Measurements from ENCODE around the gene PRDX6.
"Not testable (repeated sequence)": the region's sequence is repeated elsewhere in the genome, so short reads cannot be mapped to it uniquely, and the experiment has no call there.

PRDX6 gene

DNA sequence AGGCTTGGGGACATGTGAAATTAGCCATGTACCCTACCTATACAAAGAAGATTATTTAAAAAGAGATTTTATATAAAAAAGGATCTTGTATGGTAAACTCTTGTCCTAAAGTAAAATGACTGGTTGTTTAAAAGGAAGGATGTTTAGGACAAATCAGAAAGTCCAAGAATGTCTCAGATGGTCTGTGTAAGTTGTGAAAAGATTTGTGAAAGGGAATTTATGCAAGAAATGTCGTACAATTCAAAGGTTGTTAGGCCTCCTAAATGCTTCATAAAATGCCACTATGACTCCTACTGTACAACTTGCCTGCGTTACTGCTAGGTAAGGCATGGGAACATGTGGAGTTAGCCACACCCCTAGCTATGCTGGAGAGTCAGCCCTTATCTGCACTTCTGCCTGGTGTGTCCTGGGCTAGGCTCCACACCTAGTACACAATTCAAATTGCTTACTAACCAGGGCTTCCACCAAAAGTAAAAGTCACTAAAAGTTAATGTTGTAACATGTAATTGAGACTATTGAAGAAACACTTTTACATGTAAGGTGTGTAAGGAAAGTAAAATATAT, 19.7 kb downstream of the PRDX6 start:
- no peak for DNase-seq (ENCODE audit: low read depth)

DNA sequence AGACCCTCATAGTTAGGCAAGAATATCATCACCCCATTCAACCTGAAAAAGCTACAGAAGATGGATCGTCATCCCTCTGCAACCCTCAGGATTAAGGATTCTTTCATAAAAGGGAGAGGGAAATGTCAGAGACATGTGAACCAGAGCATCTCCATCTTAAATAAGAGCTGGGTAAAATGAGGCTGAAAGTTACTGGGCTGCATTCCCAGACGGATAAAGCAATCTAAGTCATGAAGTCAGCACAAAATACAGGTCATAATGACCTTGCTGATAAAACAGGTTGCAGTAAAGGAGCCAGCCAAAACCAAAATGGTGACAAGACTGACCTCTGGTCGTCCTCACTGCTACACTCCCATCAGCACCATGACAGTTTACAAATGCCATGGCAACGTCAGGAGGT, 22.6 kb downstream of the PRDX6 start:
- DNase-seq (ENCODE audit: low read depth), result no peak

DNA sequence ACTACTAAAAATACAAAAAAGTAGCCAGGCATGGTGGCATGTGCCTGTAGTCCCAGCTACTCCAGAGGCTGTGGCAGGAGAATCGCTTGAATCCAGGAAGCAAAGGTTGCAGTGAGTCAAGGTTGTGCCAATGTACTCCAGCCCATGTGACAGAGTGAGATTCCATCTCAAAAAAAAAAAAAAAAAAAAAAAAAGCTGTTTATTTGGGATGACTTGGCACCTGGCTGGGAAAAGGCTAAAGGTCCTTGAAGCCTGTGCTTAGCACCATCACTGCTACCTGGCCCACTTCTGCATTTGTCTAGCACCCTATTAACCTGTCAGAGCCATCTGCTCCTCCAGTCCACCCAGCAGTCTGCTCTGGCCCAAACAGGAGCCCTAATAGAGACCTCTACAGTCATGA, 25.0 kb downstream of the PRDX6 start:
- no peak for DNase-seq (ENCODE audit: low read depth)

DNA sequence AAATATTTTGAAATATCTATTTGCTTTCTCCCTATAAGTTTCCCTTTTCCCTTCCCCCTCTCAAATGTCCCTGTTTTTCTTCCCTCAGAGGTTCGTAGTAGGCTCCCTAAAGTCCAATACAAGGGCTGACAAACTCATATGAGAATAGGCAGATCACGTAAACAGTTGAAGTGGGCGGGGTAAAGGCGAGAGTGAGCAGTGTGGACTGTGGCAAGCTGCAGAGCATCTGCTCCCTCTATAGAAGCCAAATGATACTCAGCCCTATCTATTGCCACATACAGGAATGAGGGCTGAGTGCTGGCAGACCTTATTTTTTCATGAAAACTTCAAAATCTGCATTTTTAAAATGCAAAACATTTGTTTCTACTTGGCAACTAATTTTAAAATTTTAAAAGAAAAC, 26.3 kb downstream of the PRDX6 start:
- peak; percentile 38 for DNase-seq (ENCODE audit: low read depth)

DNA sequence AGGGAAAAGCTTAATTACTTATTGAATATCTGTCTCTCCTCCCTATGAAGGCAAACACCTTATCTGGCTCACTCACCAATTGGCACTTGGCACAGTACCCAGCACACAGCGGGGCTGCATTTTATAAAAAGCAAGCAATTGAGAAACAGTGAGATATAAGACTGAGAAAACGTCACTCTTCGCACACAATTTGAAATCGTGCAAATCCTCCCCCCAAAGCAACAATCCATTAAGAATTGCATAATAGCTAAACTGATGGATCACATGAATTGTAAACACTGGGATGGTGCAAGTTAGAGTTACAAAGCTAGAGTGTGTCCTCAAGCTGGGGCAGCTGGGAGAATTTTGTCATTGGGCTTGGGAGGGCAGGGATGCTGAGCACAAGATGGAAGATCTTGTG, 27.1 kb downstream of the PRDX6 start:
- no peak for DNase-seq (ENCODE audit: low read depth)

DNA sequence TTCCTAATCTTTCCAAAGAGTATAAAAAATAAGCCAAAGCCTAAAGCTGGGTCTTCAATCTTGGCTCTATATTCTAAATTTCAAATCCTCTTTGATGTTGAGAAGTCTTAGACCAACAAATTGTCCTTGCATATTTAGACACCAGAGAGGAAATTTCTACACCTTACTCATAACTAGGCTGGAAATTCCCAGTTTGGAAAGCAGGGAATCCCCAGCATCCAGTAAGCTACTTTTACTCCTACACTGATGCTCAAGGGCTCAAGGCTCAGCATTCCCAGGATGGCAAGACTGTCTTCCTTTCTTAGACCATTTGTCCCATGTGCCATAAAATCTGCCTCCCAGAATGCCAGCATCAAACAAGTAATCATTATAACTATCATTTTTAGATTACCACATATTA, 28.3 kb downstream of the PRDX6 start:
- no peak for DNase-seq (ENCODE audit: low read depth)

DNA sequence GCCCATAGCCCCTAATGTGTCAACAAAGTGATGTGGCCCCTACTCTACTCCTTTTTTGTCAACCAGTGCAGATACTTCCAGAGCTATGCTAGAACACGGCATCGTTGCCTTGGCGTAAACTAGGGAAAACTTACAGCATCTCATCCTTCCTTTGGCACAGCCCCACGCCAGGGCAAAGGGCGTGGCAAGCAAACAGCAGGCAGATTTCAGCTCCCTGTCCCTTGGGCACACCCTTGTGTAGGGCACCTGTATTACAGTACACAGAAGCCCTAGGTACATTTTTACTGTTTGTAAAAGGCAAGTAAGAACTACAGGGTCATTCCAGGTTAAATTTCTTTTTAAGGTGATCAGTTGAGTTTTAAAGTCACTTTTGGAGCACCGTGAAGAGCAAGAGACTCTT, 29.3 kb downstream of the PRDX6 start:
- peak; percentile 15 for DNase-seq (ENCODE audit: low read depth)

DNA sequence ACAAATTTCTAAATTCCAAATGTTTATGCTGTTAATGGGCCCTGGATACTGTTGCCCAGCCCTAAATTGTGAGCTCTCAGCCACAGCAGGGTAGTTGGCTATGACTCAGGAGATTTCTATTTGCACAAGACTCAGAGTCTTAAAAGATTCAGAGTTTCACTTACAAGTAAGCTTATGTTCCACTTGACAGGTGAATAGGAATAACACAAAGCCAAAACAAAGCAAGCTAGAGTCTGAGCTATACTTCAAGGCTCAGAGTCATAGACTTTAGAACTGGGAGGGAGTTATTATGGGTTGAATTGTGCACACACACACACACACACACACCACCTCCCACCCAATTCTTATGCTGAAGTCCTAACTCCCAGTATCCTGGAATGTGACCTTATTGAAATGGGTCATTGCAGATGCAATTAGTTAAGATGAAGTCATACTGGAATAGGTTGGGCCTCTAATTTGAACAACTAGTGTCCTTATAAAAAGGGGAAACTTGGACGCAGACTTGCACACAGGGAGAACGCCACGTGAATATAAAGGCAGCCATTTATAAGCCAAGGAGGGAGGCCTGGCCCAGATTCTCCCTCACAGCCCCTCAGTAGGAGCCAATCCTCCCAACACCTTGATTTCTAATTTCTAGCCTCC, 30.2 kb downstream of the PRDX6 start:
- DNase-seq (ENCODE audit: low read depth), result peak; percentile 81

DNA sequence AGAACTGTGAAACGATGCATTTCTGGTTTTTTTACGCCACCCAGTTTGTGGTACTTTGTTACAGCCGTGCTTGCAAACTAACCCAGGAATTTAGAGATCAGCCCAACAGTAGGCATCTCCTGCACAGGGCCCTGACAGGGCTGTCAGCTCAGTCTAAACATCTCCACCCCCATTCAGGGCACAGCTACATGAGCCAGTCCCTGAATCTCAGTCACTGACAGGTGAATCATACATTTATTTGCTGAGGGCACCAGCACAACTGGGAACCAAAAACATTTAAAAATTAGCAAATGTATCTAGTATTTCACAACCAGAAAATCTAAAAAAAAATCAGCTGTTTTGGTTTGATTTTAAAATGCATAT, 30.7 kb downstream of the PRDX6 start:
- DNase-seq (ENCODE audit: low read depth), result peak; percentile 51

DNA sequence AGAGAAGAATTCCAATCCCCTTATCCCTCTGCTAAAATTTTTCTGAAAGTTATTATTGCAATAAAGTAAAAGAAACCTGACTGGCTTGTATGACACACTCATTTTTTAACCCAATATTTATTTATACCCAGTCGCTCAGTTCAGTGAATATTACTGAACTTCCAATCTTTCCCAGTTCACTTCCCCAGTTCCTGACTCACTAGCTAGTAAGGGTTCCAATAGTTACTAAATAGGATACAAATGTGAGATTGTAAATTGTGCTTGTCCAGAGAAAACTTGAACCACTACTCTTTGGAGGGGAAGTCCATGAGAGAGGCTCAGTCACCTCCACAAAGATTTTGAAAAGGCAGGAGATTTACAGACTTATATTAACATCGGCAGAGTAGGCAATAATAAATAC, 31.4 kb downstream of the PRDX6 start:
- peak; percentile 39 for DNase-seq (ENCODE audit: low read depth)

DNA sequence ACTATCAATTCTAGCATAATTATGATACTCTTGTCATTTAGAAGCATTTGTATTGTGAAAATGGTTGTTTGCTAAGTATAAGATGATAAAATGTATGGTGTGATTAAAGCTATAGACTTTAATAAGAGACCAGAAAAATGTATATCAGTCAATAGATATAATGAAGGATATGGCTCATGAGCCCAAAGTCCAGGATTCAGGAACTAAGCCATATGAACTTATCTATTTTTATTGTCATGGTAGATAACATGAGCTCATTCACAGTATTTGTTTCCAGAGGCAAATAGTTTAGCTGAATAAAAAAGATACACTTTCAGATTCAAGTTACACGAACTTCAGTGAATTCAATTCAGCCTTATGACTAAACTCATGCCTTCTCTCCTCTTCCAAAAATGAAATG, 32.7 kb downstream of the PRDX6 start:
- DNase-seq (ENCODE audit: low read depth), result no peak

DNA sequence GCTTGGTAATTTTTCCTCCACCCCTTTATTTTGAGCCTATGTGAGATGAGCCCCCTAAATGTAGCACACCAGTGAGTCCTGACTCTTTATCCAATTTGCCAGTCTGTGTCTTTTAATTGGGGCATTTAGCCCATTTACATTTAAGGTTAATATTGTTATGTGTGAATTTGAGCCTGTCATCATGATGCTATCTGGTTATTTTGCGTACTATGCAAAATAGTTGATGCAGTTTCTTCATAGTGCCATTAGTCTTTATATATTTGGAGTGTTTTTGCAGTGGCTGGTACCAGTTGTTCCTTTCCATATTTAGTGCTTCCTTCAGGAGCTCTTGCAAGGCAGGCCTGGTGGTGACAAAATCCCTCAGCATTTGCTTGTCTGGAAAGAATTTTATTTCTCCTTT, 37.4 kb downstream of the PRDX6 start:
- DNase-seq (ENCODE audit: low read depth), result not testable (repeated sequence)

DNA sequence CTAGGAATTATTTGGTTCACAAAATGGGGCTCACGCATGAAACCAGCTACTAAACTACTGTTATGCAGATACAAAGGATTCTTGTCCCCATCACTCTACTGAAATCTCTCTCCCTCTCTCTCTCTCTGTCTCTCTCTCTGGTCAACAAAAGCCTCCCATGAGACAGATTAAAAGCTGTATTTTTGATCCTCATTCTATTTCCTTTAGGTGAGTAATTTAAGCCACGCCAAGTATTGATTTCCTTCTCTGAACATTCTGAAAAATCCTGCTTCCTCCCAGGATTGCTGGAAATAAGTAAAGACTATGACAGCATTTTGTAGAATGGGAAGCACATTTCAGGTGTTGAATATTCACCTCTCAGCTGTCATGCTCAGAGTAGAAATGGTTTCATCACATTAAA, 43.7 kb downstream of the PRDX6 start:
- no peak for DNase-seq (ENCODE audit: low read depth)

DNA sequence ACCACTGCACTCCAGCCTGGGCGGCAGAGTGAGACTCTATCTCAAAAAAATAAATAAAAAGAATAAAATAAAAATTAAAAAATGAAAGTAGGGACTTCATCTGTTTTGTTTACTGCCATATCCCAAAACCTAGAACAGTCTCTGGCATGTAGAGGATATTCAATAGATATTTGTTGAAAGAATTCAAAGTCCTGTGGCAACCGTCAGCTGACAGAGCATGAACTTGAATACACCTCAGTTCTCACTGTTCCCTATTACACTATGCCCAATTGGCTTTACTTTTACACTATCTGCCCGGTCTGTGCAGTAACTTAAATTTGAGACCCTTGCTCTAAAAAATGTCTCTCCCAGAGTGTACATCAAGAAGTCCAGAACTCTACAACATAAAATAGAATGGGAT, 46.2 kb downstream of the PRDX6 start:
- DNase-seq (ENCODE audit: low read depth), result no peak

DNA sequence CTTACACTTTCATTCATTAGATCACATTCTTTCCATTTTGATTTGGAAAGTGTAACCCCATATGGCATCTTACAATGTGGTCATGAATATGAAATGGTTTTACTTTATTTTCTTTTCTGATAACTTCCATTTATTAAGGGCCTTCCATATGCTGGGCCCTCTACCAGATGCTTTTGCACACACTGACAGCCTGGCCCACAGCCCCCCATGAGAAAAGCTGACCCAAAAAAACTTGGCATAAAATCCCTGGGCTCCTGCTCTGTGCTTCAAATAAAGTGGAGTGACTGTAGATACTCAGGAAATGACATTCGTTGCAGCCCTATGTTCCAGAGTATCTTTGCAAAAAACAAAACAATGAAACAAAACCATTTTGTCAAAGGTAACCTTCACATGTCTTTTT, 48.8 kb downstream of the PRDX6 start:
- DNase-seq (ENCODE audit: low read depth), result no peak

DNA sequence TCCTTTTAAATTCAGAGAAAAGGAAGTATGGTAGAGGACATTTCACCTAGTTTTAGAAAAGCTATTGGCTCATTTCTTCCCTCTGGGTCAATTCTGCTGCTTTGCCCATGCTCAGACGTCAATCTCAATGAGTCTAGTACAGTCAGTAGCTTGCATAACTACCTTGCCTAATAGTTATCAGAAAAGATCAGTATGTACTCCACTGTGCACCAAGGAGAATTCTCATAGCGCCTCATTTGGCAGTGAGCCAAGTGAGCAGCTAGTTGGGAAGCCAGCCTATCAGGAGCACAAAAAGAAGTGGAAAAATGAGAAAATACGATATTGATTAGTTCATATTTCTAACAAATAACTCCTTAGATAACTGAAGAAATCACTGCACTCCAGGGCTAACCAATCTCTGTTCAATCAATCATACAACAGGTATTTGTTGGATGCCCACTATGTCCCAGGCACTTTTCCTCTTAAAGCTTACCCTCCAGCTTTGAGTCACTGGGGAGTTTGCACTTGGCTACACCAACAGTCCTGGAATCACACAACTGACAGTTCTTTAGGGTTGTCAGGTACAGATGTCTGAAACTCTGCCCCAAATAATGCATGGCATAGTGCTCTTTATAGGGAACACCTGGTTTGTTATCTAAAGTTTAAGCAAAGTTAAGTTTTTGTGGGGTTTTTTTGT, 50.2 kb downstream of the PRDX6 start:
- peak; percentile 16 for DNase-seq (ENCODE audit: low read depth)

DNA sequence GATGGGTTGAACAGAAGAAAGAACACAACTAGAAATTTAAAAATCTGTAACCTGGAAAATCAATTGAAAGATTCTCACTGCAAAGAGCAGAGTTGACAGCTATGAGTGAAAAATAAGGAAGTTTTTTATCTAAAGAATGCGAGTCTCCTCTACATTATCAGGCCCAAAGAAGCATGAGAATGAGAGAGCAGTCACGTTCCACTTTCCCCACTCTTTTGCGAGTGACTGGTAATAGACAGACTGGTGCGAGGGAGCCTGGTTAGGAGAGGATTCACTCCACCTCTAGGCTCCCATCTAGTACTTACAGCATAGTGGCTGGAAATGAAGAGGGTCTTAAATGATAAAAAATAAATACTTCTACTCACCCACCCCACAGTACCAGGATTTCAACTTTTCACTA, 52.0 kb downstream of the PRDX6 start:
- no peak for DNase-seq (ENCODE audit: low read depth)

DNA sequence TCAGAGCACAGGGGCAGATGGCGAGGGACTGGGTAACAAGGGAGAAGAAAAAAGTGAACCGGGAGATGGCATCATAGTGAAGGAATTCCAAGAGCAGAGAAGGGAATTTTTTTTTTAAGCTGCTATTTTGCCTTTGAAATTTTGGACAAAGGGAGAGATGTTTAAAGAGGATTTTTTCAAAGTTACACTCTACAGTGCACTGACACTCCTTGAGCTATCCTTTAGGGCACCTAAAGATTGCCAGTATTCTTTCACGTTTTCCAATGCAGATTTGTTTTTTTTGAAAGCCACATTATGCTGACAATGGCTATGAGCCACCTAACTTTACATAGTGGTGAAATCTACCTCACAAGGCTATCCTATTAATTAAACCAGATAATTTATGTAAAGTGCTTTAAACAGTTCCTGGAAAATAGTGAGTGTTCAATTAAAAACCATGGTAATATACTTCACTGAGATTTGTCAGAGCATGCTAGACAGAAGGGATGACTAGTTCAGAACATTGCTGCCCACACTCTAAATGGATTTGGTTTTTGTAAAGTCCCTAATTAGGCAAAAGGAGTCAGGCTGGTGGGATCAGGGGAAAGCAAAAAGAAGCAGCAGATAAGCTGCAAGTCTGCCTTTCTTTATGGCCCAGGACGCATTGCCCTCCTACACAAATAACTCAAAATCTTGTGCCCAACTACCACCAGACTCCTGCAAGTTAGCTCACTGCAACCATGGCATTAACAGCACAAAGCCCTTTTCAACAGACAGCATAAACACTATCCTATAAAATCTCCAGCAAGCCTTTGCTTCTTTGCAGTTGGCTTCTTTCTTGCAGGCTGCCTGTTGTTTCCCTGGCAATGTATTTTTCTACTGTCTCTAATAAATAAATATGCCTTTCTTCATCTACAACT, 53.9 kb downstream of the PRDX6 start:
- DNase-seq (ENCODE audit: low read depth), result no peak

DNA sequence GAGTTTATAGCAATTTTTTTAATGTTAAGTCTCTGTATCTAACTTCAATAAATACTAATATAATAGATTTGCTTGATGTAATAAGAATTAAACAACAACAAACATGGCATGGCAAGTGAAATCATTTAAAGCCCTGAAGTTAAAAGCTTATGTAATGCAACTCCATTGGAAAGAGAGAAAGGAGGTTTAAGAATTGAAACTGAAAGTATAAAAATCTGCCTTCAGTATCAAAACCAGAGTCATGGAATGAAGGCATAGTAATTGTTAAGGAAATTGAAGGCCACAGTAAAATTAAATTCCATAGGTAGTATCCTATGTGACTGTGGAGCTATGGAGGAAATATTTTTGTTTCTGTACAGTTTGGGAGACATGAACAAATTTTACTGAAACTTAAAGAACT, 55.1 kb downstream of the PRDX6 start:
- DNase-seq (ENCODE audit: low read depth), result peak; percentile 18

DNA sequence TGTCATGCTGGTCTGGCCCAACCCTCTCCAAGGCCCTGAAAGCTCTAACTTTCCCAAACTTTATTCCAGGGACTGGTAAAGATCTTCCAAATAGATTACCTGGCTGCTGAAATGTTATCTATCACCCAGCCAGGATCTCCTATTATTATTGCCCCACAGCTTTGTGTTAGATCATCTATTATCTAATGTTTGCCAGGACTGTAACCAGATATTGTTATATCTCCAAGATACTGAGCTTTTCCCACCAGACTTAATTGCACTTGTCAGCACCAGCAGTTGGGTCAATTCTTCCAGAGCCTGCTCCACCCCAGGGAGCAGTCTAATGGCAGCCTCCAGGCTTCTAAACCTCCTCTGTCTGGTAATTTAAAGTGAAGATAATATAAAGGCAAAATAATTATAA, 59.1 kb downstream of the PRDX6 start:
- no peak for DNase-seq (ENCODE audit: low read depth)

Measured in ELR (cell line).